GM23248 (cell line): Measurements from ENCODE around the gene LSP1. TPM values are rescaled to one million over a fixed set of nuclear protein-coding genes. Genes with fewer than 3 reads are reported as not detected.

Experiments used
- DNase-seq: peaks from one replicate; pipeline ENCODE4 v3.0.0-alpha.2; 2015
- H2AFZ ChIP-seq: fragments of 200-600 bp; sonication (generic); 2 replicates; pipeline ENCODE4 v1.6.1; 2016; ENCODE audit warnings: antibody characterized with exemption
- H3F3A ChIP-seq: fragments of 200-600 bp; sonication (generic); 2 replicates; pipeline ENCODE4 v1.6.1; 2016; ENCODE audit warnings: mild to moderate bottlenecking, antibody characterized with exemption, mixed run types; ENCODE audit not compliant: insufficient read depth
- H3K27ac ChIP-seq: fragments of 200-600 bp; sonication (generic); 2 replicates; pipeline ENCODE4 v1.5.1; 2016; ENCODE audit warnings: mild to moderate bottlenecking
- H3K27me3 ChIP-seq: fragments of 200-600 bp; sonication (generic); replicated peaks from 2 replicates; pipeline ENCODE4 v1.6.1; 2016; ENCODE audit warnings: mild to moderate bottlenecking; ENCODE audit not compliant: insufficient read depth
- H3K36me3 ChIP-seq: fragments of 200-600 bp; sonication (generic); 2 replicates; pipeline ENCODE4 v1.6.1; 2016; ENCODE audit warnings: low read depth, mild to moderate bottlenecking
- H3K4me1 ChIP-seq: fragments of 200-600 bp; sonication (generic); 2 replicates; pipeline ENCODE4 v1.6.1; 2016; ENCODE audit warnings: mild to moderate bottlenecking; ENCODE audit not compliant: insufficient read depth
- H3K4me2 ChIP-seq: fragments of 200-600 bp; sonication (generic); one replicate; pipeline ENCODE4 v1.6.1; 2016; ENCODE audit warnings: mild to moderate bottlenecking; ENCODE audit not compliant: unreplicated experiment
- H3K4me3 ChIP-seq: fragments of 200-600 bp; sonication (generic); 2 replicates; pipeline ENCODE4 v1.5.1; 2016; ENCODE audit warnings: mild to moderate bottlenecking
- H3K79me2 ChIP-seq: fragments of 200-600 bp; sonication (generic); 2 replicates; pipeline ENCODE4 v1.6.1; 2016; ENCODE audit warnings: mild to moderate bottlenecking; ENCODE audit not compliant: insufficient read depth
- H3K9ac ChIP-seq: fragments of 200-600 bp; sonication (generic); 2 replicates; pipeline ENCODE4 v1.6.1; 2016; ENCODE audit warnings: mild to moderate bottlenecking
- H3K9me2 ChIP-seq: fragments of 200-600 bp; sonication (generic); 2 replicates; pipeline ENCODE4 v1.6.1; 2016; ENCODE audit warnings: mixed run types, mild to moderate bottlenecking, moderate library complexity; ENCODE audit not compliant: insufficient read depth
- H3K9me3 ChIP-seq: fragments of 200-600 bp; sonication (generic); one replicate; pipeline ENCODE4 v1.6.1; 2017; ENCODE audit warnings: low read depth
- H4K20me1 ChIP-seq: fragments of 200-600 bp; sonication (generic); 2 replicates; pipeline ENCODE4 v1.6.0; 2016; ENCODE audit not compliant: insufficient read depth
- EZH2 ChIP-seq: fragments of 200-600 bp; sonication (generic); IDR thresholded peaks from 2 replicates; pipeline ENCODE4 v1.6.1; 2018; ENCODE audit warnings: antibody characterized with exemption, mild to moderate bottlenecking; ENCODE audit not compliant: insufficient read depth, poor library complexity, severe bottlenecking
- EZH2phosphoT487 ChIP-seq: fragments of 200-600 bp; sonication (generic); IDR thresholded peaks from 2 replicates; pipeline ENCODE4 v1.6.1; 2018; ENCODE audit warnings: antibody characterized with exemption, moderate library complexity, mild to moderate bottlenecking, low read depth; ENCODE audit not compliant: insufficient read depth
- WGBS, 2 experiments: methylation state at CpG; one replicate each; pipeline ENCODE4 v1.1.6; 2015 to 2017; ENCODE audit warnings: low lambda C conversion rate in 2 of 2, low coverage in 1 of 2; ENCODE audit errors: missing lambda C conversion rate in 2 of 2; 5-methylcytosine and 5-hydroxymethylcytosine counted together
- in situ Hi-C: fragments of 300-500 bp; cut with MboI; formaldehyde crosslinking; loops from 2 replicates; pipeline ENCODE4 v1.15.0; 2020
- polyA plus RNA-seq: library from polyadenylated mRNA; unstranded; fragments of >200 nt; fragmentation: Nextera tagmentation; extraction: Ambion mirVana; gene quantifications from 2 replicates; pipeline ENCODE4 v1.2.1, GENCODE V29; 2016
- total RNA-seq: library from RNA; depleted of rRNA; stranded (reverse); fragments of >200 nt; shearing (Covaris generic); gene quantifications from 2 replicates; pipeline ENCODE4 v1.2.3, GENCODE V29; 2014

The LSP1 gene
- total and polyA plus RNA-seq, 2 experiments from 2014 or later = 0.36 TPM; not detected in 1

DNA sequence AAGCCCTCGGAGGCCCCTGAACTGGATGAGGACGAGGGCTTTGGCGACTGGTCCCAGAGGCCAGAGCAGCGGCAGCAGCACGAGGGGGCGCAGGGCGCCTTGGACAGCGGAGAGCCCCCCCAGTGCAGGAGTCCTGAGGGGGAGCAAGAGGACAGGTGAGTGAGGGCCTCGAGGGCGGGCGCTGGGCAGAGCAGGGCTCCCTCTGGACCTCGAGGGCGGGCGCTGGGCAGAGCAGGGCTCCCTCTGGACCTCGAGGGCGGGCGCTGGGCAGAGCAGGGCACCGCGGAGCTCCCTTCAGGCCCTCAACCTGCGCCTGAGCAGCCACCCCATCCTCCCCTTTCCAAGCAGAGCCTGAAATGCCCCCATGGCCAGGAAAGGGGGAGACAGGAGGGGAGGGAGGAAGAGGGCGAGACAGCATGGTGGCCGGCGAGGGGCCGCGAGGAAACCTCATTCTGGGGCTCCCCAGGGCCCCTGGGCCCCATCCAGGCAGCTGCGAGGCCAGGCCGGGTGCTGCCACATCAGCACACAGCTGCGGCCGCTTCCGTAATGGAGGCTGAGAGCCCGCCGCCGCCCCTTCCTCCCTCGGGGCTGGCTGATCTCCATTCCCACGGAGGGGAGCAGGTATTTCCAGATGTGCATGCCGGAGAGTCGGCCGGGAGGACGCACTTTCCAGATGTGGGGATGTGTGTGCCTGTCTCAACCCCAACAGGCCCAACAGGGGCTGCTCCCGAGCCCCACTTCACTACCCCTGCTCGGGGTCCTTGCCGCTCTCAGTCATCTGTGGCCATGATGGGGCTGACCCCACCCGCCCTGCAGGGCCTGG is 28.8 kb downstream of the LSP1 start:
- no peaks in the 10 kb centered on the region for H3K79me2 ChIP-seq
- no peaks in the 10 kb centered on the region for H3K9me3 ChIP-seq
- H3K4me2 ChIP-seq = no peak overlapping the region
- DNase-seq = no peak
- no peaks in the 10 kb centered on the region for H3K36me3 ChIP-seq
- no peaks in the 10 kb centered on the region for H3F3A ChIP-seq
- no peak for TF ChIP-seq EZH2phosphoT487
- TF ChIP-seq EZH2 = no peak
- H3K4me3 ChIP-seq = no peak overlapping the region
- no peak overlapping the region for H3K27ac ChIP-seq
- no peaks in the 10 kb centered on the region for H4K20me1 ChIP-seq
- H3K9me2 ChIP-seq = no peaks in the 10 kb centered on the region
- H3K9ac ChIP-seq = no peak overlapping the region
- H3K27me3 ChIP-seq = no peaks in the 10 kb centered on the region
- 55 to 56% methylated on average over 31 to 43 of the region's 43 CpGs for WGBS, 2 experiments
- in situ Hi-C loops = no loop called here
- H2AFZ ChIP-seq = no peak overlapping the region
- H3K4me1 ChIP-seq = no peaks in the 10 kb centered on the region

DNA sequence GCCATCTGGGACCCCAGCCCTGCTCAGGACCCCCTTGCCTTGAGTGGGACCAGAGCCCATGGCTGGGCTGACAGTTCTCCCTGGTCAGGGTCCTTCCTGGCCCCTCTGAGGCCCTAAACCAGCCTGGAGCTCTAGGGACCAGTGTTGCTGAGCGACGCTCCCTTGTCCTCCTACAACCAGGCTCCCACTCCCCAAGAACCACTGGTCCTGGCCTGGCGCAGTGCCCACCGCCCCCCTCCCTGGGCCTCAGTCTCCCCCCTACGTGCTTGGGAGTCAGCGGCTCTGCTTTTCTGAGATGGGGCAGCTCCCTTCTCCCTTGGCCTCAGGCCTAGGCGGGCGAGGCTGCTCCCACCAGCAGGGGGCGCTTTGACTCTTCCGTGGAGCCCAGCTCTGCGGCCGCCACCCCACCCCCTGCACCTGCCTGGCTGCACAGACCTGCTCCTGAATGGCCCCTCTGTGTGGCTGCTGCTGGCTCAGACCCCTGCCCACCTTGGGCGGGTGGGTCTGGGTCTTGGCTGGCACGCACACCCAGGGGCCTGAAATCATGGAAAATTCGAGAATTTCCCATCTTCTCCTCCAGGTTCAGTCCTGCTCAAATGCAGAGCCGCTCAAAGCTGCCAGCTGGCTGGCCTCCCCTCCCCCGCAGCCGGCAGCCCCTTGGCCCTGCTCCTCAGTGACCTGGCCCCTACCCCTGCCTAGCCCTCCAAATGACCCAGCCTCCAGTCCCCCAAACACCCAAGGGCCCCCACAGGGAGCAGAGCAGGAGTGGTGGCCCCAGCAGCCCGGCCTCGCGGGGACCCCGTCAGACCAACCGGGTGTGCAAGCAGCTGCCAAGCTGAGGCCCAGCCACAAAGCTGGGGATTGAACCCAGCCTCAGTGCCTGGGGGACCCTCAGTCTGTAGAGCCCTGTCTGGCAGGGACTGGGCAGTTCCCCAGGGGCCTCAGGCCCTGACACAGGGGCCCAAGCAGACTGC is 29.7 kb downstream of the LSP1 start:
- Histone ChIP-seq H3K27me3 (no peaks in the 10 kb centered on the region), H3K9me2 (no peaks in the 10 kb centered on the region), H3F3A (no peaks in the 10 kb centered on the region), H3K79me2 (no peaks in the 10 kb centered on the region), H3K4me2 (no peak overlapping the region), H2AFZ (no peak overlapping the region), H3K4me3 (no peak overlapping the region), H3K36me3 (no peaks in the 10 kb centered on the region), H3K4me1 (no peaks in the 10 kb centered on the region), H3K27ac (no peak overlapping the region), H4K20me1 (no peaks in the 10 kb centered on the region), H3K9ac (no peak overlapping the region), H3K9me3 (no peaks in the 10 kb centered on the region)
- in situ Hi-C loops = no loop called here
- 24% methylated on average over 18 to 23 of the region's 23 CpGs for WGBS, 2 experiments
- peak; percentile 73 for DNase-seq
- TF ChIP-seq EZH2 (no peak), EZH2phosphoT487 (no peak)

DNA sequence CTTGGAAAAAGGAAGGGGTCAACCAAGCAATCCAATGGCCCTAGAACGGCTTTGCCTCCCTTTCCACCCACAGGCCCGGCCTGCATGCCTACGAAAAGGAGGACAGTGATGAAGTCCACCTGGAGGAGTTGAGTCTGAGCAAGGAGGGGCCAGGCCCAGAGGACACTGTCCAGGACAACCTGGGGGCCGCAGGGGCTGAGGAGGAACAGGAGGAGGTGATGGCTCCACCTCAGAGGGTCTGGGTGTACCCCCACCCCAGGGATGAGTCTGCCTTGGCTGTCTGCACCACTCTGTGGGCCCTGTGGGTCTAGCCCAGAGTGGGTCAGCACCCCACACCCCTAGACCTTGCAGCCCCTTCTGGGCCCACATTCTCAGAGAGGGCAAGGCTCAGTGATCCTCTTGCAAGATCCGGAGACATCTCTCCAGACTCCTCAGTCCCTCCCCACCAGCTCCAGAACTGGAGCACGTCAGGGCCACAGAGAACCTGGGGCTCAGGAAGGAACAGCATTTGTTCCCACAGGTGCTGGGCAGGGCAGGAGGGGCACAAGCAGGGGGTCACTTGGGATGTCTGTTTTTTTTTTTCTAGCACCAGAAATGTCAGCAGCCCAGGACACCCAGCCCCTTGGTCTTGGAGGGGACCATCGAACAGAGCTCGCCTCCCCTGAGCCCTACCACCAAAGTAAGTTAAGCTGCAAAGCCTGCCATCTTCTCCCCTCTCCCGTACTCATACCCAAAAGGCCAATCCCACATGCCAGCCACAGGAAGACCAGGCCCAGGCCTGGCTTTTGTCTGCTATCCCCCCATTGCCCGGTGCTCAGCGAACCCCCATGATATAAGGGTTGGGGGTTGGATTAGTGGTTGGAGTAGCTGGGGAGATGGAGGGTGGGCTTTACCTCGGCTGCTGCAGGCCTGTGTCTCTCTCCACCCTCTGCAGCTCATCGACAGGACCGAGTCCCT is 30.7 kb downstream of the LSP1 start:
- H3K36me3 ChIP-seq = no peaks in the 10 kb centered on the region
- in situ Hi-C loops = no loop called here

More for the DNA sequence above, 30.7 kb downstream of the LSP1 start:
- no peak for DNase-seq
- no peaks in the 10 kb centered on the region for H3K9me2 ChIP-seq
- 58 to 62% methylated on average over 13 to 14 of the region's 14 CpGs for WGBS, 2 experiments
- H3K9me3 ChIP-seq = no peaks in the 10 kb centered on the region
- no peaks in the 10 kb centered on the region for H4K20me1 ChIP-seq
- H3K27me3 ChIP-seq = no peaks in the 10 kb centered on the region
- H3F3A ChIP-seq = no peaks in the 10 kb centered on the region
- H3K4me1 ChIP-seq = no peaks in the 10 kb centered on the region
- TF ChIP-seq EZH2 = no peak
- TF ChIP-seq EZH2phosphoT487 = no peak
- no peak overlapping the region for H3K4me2 ChIP-seq
- no peak overlapping the region for H2AFZ ChIP-seq
- no peaks in the 10 kb centered on the region for H3K79me2 ChIP-seq
- no peak overlapping the region for H3K4me3 ChIP-seq
- no peak overlapping the region for H3K27ac ChIP-seq
- no peak overlapping the region for H3K9ac ChIP-seq
